OCI-LY3 (cell line): ENCODE measurements around the gene FCRL6.

Experiments
- CTCF ChIP-seq: fragments of 200-600, 300-600 bp; sonication (generic); IDR thresholded peaks from 2 replicates; pipeline ENCODE4 v1.5.1; 2014; ENCODE audit warnings: antibody characterized with exemption, low read length, low read depth
- EZH2phosphoT487 ChIP-seq: fragments of 200-600 bp; shearing (Covaris generic); IDR thresholded peaks from 2 replicates; pipeline ENCODE4 v1.6.1; 2018; ENCODE audit warnings: antibody characterized with exemption, mixed run types, low read depth

DNA sequence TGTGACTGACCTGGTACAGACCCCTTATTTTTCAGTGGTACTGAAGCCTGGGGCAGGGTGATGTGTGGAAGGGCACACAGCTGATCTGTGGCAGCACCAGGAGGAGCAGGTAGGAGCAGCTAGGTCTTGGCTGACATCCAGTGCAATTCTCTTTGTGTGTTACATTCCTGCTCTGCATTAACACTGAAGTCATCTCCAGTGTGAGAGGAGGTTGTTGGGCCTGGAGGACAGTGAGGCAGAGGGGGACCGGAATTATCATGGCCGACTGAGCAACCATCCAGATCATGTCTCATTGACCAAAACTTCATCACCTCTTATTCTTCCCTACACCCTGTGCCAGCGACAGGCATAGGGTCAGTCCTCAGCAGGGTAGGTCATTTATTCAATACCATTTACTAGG lies 26.0 kb downstream of the FCRL6 start:
- no peak for TF ChIP-seq CTCF
- TF ChIP-seq EZH2phosphoT487 = no peak
